HG03439 (cell line): ENCODE data around the gene RFT1.

Experiments used
- ATAC-seq: cut with Tn5 transposase; IDR thresholded peaks from one replicate; pipeline ENCODE4 v1.9.1; 2021; ENCODE audit warnings: mild to moderate bottlenecking, moderate library complexity; ENCODE audit not compliant: unreplicated experiment

The RFT1 gene

DNA sequence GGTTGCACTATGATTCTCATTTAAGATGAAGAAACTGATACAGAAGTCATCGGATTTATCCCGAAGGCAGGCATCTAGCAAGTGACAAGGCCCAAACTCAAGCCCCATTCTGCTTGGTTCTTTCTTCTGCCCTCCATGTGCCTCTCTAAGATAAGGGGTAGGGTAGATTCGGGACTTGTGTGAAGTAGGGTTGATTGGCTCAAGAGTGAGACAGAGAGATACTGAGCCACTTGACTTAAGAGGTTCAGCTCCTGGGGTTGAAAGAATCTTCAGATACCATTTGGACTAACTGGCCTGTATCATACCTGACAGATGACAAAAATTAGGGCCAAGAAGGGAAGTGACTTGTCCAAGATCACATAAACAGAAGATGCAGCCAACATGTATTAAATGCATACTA lies 891 bp downstream of the RFT1 start:
- ATAC-seq: no peak

DNA sequence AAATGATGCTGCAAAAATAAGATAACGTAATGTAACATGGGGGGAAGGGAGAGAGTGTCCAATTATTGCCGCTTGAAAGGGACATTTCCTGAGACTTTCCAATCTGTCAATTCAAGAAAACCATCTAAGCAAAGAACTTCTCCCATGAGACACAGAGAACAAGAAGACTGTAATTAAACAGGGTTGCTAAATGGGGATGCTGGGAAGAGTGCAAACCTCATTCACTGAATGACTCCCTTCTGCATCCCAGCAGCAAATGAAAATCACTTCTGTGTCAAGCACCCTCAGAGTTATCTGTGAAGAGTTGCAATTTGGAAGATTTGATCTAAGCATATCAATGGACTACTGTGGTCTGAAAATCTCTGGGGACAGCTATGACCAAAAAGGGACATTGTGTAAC lies 3.6 kb downstream of the RFT1 start:
- no peak for ATAC-seq

DNA sequence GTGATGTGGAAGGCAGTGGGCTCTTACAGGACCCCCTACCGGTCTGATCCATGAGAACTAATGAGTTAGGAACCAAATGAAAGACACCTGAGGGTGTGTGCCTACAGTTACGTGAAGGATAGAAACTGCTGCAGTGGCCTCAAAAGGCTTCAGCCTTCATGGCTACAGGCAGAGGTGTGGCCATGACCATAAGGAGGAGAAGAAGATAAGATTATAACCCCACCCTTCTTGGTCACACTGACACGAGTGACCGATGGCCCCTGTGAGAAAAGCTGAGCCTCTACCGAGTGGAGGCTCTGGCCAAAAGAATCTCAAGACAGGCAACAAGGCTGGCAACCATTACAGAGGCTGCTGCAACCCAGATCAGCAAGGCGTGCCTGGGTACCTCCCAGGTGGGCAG lies 6.3 kb downstream of the RFT1 start:
- no peak for ATAC-seq

DNA sequence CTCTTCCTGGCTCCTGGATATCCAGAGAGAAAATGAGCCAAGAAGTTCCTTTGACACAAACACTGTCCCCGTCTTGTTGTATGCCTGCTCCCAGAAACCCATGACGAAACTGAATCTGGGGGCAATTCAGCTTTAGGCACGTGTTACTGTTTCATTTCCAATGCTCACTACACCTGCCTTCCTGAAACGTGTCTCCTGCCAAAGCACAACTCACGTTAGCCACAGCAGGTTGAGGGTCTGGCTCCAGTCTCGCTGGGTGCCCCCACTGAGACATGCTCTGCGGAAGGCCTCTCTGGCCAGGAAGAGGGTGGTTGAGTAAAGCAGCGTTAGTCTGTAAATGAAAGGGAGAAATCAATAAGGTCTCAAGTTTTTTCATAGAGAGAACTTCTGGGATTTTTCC lies 6.7 kb downstream of the RFT1 start:
- no peak for ATAC-seq

DNA sequence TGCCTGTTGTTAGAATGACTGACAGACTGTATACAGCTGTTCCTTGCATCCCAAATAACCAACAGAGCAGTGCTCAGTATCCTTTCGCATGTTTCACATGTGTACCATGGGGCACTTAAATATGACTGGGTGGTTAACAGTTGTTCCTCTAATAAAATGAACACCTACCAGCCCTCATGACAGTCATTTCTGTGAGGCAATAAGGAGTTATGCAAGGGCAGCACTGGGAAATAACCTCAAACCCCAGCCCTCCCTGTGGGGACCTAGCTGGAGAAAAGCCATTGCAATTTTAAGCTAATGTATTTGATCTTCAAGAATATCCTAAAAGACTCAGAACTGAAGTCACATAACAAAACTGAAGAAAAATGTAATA lies 7.3 kb downstream of the RFT1 start:
- no peak for ATAC-seq

DNA sequence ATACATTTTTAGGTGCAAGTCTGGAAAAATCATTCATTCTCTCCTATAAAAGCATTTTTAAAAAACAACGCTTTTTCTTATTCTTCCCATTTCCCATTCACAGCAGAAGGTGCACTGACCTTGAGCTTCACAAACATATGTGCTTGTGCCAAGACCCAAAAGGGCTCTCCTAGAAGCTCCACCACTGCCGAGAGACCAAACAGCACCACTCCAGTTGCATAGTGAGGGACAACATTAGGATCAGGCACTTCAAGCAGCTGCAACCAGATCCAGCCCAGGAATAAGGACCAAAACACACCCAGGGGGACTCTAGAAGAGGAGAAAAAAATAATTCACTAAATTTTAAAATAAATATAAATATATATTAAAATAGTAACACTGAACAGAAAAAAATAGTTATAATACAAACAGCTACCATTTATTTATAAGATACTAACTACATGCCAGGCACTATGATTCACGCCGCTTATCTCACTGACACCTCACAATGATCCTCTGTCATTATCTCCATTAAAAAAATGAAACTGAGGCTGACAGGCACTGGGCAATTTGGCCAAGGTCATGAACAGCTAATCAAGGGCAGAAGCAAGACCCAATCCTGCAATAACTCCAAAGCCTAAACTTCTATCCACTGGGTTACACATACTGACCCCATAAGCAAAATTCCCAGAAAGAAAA lies 7.8 kb downstream of the RFT1 start:
- no peak for ATAC-seq

DNA sequence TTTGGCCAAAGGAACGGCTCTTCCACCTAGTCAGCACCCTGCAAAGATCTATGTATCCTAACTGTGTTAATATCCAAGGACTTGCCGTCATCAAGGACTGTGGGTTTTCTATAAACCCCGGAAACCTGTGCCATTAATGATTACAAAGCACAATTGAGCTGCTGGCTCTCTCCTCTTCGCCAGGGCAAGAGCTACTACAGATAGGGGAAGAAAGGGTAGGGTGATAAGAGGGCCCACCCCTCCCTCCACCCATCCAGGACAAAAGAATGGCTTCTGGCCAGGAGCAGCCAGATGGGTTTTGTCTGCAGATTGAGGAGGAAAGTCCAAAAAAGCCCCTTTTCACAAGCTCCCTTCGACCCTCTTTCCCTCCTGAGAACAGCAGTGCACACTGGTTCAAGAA lies 9.9 kb downstream of the RFT1 start:
- no peak for ATAC-seq

DNA sequence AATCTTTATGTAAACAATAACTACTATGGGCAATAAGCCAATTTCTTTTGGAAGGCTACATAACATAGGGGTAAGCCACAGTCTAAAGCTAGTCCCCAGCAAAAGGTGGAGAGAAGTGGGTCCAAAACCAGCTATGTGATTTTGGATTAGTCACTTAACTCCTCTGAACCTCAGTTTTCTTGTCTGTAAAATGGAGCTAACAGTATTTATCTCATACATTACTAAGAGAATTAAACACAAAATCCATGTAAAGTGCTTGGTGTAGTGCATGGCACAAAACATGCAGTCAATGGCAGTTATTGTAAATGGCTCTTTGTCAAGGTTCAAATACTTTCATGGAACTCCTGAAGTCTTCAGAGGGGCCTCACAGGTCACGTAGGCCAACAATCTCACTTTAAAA lies 13.3 kb downstream of the RFT1 start:
- no peak for ATAC-seq

DNA sequence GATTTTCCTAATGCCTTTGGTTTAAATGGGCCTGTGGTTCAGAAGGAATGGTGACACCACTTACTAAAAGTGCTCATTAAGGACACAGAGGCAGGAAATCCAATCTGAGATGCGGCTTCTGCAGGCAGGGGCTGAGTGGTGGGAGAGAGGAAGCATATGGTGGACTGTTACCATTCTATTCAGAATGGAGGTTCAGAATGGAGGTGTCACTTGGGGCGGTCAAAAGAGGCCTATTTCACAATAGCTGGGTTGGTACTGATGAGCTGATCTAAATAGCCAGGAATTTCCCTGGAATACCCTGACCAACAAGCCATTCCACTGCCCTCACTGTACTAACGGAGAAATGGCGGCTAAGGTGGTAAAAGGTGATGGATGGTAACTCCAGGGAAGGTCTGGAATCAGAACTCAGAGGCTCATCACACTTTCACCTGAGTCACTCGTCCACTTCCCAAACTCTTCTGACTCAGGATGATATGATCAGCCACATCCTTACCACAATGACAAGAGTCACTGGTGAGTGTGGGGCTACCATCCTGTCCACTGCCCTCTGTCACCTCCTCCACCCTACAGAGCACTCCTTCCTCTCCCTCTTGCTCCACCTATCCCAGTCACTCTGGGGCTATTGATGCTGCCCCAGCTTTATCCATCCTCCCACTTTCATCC lies 15.7 kb downstream of the RFT1 start:
- no peak for ATAC-seq

- ATAC-seq: peak; percentile 48
Measured at GRCh38 chr3:53114011-53114400, 16.2 kb downstream of the RFT1 start.

GRCh38 chr3:53113293-53114010 lies 16.8 kb downstream of the RFT1 start:
- no peak for ATAC-seq

GRCh38 chr3:53111822-53112221 lies 18.4 kb downstream of the RFT1 start:
- no peak for ATAC-seq

DNA sequence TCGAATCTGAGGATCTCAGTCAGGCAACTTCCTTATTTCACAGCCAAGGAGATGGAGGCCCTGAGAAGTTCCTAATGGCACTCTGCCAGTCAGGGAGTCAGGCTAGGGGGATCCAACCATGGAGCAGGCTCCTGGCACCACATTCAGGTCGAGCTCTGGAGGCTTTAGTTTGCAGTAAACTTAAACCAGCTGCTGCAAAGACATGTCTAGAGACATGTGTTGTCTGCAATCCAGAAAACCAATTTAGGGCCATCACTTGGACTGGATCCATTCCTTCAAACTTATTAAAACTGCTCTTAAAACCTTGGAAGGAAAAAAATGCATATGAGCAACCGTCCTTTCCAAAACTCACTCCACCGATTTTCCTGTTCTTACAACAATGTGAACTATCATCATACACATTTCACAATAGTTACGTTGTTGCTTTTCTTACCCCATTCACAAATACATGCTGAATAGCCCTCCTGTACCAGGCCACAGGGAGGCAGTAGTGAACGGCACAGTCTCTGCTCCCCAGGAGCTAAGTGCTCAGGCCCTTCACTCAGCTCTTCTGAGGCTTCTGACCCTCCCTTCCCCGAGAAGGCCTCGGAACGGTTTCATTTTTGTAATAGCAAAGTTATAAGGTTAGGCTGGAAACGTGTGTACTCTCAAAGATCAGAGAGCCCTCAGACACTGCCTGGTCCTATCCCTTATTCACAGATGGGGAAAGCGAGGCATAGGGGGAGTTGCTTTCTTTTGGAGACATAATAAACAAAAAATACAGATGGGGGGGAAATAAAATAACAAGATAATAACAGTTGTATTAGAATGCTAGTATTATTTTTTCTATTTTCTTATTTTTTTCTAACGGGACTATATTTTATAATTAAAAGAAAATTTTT lies 20.1 kb downstream of the RFT1 start:
- no peak for ATAC-seq

DNA sequence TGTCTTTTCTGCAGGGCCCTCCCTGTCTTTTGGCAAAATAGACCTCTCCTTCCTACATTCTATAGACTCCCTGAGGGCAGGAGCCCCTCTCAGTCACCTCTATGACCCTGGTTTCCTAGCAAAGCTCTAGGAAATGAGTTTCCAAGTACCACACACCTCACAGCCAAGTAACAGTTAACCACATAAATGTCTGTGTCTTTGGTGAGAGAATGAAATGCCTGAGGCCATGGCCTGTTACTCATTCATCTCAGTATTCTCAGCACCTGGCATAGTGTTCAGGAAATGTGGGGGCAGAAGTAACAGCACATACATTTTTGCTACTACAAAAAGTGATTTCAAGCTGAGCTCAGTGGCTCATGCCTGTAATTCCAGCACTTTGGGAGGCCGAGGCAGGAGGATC lies 21.0 kb downstream of the RFT1 start:
- no peak for ATAC-seq

GRCh38 chr3:53104762-53105161 lies 25.5 kb downstream of the RFT1 start:
- ATAC-seq: no peak

- ATAC-seq: no peak
Measured at GRCh38 chr3:53103397-53104296, 26.6 kb downstream of the RFT1 start.

DNA sequence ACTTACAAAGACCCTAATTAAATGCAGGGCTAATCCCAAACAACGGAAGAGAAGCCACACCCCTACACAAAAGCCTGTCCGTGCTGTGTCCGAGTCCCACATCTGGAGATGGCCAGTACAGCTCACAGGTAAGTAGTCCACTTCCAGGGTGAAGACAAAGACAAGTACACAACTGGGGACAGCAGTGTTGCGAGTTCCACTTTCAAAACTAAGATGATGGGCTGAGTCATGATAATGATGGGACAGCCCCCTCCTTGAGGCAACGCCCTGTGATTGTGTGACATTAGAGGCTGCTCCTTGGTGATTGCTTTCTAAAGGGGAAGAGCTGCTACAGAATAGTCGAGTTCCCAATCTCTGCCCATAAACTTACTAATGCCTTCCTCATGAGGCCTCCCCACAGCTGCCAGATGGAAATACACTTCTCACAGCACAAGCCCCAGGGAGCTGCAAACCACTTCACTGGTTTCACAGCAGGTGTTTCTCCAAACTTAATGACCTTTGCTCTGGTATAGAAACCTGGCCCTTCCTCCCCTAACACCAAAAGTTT lies 27.6 kb downstream of the RFT1 start:
- ATAC-seq: peak; percentile 87

GRCh38 chr3:53101956-53102355 lies 28.3 kb downstream of the RFT1 start:
- no peak for ATAC-seq

DNA sequence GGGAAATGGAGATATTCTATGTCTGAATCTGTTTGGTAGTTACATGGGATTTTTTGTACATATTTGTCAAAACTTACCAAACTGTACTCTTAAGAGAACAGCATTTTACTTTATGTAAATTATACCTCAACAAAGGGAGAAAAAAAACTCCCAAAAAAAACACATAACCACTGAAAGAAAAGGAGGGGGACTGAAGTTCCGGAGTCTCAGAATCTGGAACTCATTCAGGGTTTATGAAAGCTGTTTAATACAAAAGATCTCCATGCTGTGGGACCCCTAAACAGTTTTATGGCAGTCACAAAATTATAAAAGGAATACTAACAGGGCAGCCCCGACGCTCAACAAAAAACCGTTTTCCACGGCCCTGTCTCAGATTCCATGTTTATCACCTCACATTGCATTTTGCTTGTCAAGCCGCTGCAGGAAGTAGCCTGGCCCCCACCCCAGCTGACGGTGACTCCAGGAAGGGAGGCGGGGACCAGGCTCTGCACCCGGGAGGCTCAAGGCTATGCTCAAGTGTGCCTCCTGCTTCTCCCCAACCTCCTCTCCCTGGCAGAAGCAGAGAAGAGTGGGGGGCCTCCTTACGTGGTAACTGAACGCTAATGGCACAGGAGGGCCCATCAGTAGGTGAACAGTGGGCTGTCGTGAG lies 29.3 kb downstream of the RFT1 start:
- no peak for ATAC-seq

DNA sequence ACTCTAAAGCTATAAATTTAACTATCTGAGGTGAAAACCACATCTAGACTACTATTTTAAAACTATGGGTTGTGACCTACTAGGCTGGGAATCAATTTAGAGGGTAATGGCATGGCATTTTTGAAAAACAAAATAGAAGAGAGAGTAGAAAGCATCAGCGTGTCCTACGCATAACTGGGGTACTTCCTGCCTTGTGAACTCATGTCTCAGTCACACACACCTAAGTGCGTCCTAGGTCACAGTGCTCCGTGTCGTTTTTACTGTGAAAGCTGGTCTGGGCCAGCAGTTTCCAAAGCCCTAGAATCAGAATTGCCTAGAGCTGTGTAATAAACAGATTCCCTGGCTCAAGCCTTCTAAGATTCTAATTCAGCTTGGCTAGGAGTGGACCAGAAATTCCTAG lies 32.3 kb downstream of the RFT1 start:
- ATAC-seq: no peak
